HFFc6 (cell line): ENCODE data around the gene RBM44. TPM values are rescaled to one million over a fixed set of nuclear protein-coding genes. Genes with fewer than 3 reads are reported as not detected.

ENCODE experiments used
- DNase-seq: peaks from one replicate; pipeline ENCODE4 v3.0.0-alpha.2; 2018
- H3K27ac Mint-ChIP-seq: 2 replicates; pipeline ENCODE4 v1.8.0; 2020; ENCODE audit warnings: mild to moderate bottlenecking, mixed read lengths
- H3K27me3 Mint-ChIP-seq: 2 replicates; pipeline ENCODE4 v1.8.0; 2021; ENCODE audit warnings: mild to moderate bottlenecking, moderate library complexity, mixed read lengths; ENCODE audit not compliant: insufficient read depth
- H3K36me3 Mint-ChIP-seq: 2 replicates; pipeline ENCODE4 v1.8.0; 2021; ENCODE audit warnings: low read depth, mixed read lengths
- H3K4me1 Mint-ChIP-seq: 2 replicates; pipeline ENCODE4 v1.8.0; 2020; ENCODE audit warnings: low read depth, mixed read lengths
- H3K4me3 Mint-ChIP-seq: 2 replicates; pipeline ENCODE4 v1.8.0; 2020; ENCODE audit warnings: mild to moderate bottlenecking, moderate library complexity, mixed read lengths
- H3K9me3 Mint-ChIP-seq: 2 replicates; pipeline ENCODE4 v1.8.0; 2020; ENCODE audit warnings: mild to moderate bottlenecking, mixed read lengths
- CTCF ChIP-seq: fragments of 200-600 bp; sonication (generic); IDR thresholded peaks from 2 replicates; pipeline ENCODE4 v1.5.0; 2021; ENCODE audit warnings: antibody characterized with exemption, mild to moderate bottlenecking
- total RNA-seq, 6 experiments: library from RNA; stranded (reverse); fragmentation: NEBNext Ultra II Directional; extraction: Animal tissue kit (Norgen Biotek cat#: 25700); gene quantifications; 2 replicates in 1 of 6; 3 replicates in 5 of 6; pipeline ENCODE4 v1.2.3, GENCODE V29; 2021

The RBM44 gene
- total RNA-seq, 6 experiments from 2014 or later: 0.07 to 0.10 (median 0.09) TPM; not detected in 1

GRCh38 chr2:237786936-237787335 lies 11.6 kb upstream of the RBM44 start:
- H3K27ac Mint-ChIP-seq: no peak overlapping the region
- H3K36me3 Mint-ChIP-seq: peaks cover 46% of the 10 kb centered on the region
- peaks cover 7% of the 10 kb centered on the region for H3K27me3 Mint-ChIP-seq
- H3K4me3 Mint-ChIP-seq: no peak overlapping the region
- H3K4me1 Mint-ChIP-seq: peaks cover 17% of the 10 kb centered on the region
- DNase-seq: no peak
- peaks cover 19% of the 10 kb centered on the region for H3K9me3 Mint-ChIP-seq
- TF ChIP-seq CTCF: no peak

- Mint-ChIP-seq H3K27ac (no peak overlapping the region), H3K9me3 (peaks cover 19% of the 10 kb centered on the region), H3K4me3 (no peak overlapping the region), H3K4me1 (peaks cover 17% of the 10 kb centered on the region), H3K36me3 (peaks cover 23% of the 10 kb centered on the region), H3K27me3 (peaks cover 10% of the 10 kb centered on the region)
- DNase-seq: peak; percentile 4
- TF ChIP-seq CTCF: no peak
Observed at GRCh38 chr2:237790353-237790752, 8.2 kb upstream of the RBM44 start.

GRCh38 chr2:237791977-237792727 lies 6.4 kb upstream of the RBM44 start:
- no peak overlapping the region for H3K27ac Mint-ChIP-seq
- peak; percentile 63 for TF ChIP-seq CTCF
- peaks cover 8% of the 10 kb centered on the region for H3K36me3 Mint-ChIP-seq
- H3K4me1 Mint-ChIP-seq: peaks cover 17% of the 10 kb centered on the region
- peaks cover 10% of the 10 kb centered on the region for H3K27me3 Mint-ChIP-seq
- H3K4me3 Mint-ChIP-seq: no peak overlapping the region
- H3K9me3 Mint-ChIP-seq: peaks cover 7% of the 10 kb centered on the region; the same call in 1 of the 2 replicates
- peak; percentile 6 for DNase-seq

GRCh38 chr2:237797253-237797652 lies 1.3 kb upstream of the RBM44 start:
- no peak for DNase-seq
- H3K9me3 Mint-ChIP-seq: peaks cover 12% of the 10 kb centered on the region
- peaks cover 3% of the 10 kb centered on the region; the same call in 1 of the 2 replicates for H3K27me3 Mint-ChIP-seq
- no peak for TF ChIP-seq CTCF
- no peak overlapping the region for H3K4me3 Mint-ChIP-seq
- no peak overlapping the region for H3K27ac Mint-ChIP-seq
- no peaks in the 10 kb centered on the region for H3K4me1 Mint-ChIP-seq
- peaks cover 7% of the 10 kb centered on the region for H3K36me3 Mint-ChIP-seq

GRCh38 chr2:237799060-237799428 lies 465 bp downstream of the RBM44 start:
- peaks cover 12% of the 10 kb centered on the region for H3K9me3 Mint-ChIP-seq
- H3K4me1 Mint-ChIP-seq: no peaks in the 10 kb centered on the region
- H3K27ac Mint-ChIP-seq: no peak overlapping the region
- TF ChIP-seq CTCF: no peak
- H3K27me3 Mint-ChIP-seq: no peaks in the 10 kb centered on the region; the same call in 1 of the 2 replicates
- peaks cover 7% of the 10 kb centered on the region for H3K36me3 Mint-ChIP-seq
- DNase-seq: no peak
- no peak overlapping the region for H3K4me3 Mint-ChIP-seq
